Ascending aorta (tissue), 2 donors: Measurements from ENCODE around the gene TTC7B. TPM values are rescaled to one million over a fixed set of nuclear protein-coding genes. Genes with fewer than 3 reads are reported as not detected.

Experiments used
- DNase-seq, 2 donors: peaks; one replicate each; pipeline ENCODE4 v3.0.0-alpha.2; 2019; ENCODE audit warnings: low spot score in 2 of 2
- H3K27ac ChIP-seq, 2 donors: fragments of 200-600 bp; sonication (generic); one replicate each; pipeline ENCODE4 v1.5.1; 2016 to 2017; ENCODE audit warnings: mild to moderate bottlenecking in 1 of 2
- H3K27me3 ChIP-seq: fragments of 200-600 bp; sonication (generic); one replicate; pipeline ENCODE4 v1.5.1; 2017
- H3K36me3 ChIP-seq, 2 donors: fragments of 200-600 bp; sonication (generic); one replicate each; pipeline ENCODE4 v1.5.1; 2016
- H3K4me1 ChIP-seq, 2 donors: fragments of 200-600 bp; sonication (generic); one replicate each; pipeline ENCODE4 v1.5.1; 2016 to 2017; ENCODE audit warnings: mild to moderate bottlenecking in 1 of 2
- H3K4me3 ChIP-seq, 2 donors: fragments of 200-600 bp; sonication (generic); one replicate each; pipeline ENCODE4 v1.5.1; 2016 to 2017; ENCODE audit warnings: mild to moderate bottlenecking in 1 of 2
- H3K9me3 ChIP-seq, 2 donors: fragments of 200-600 bp; sonication (generic); one replicate each; pipeline ENCODE4 v1.5.1; 2016
- intact Hi-C: fragments of 100-400 bp; cut with DNase I; formaldehyde crosslinking; loops from one replicate; pipeline ENCODE4 v1.15.1; 2023
- total RNA-seq: library from RNA; depleted of rRNA; stranded (reverse); fragments of >200 nt; gene quantifications from one replicate; pipeline ENCODE4 v1.1.0, GENCODE V29; 2016
- TF ChIP-seq, protein P1 (sequence below), 3 experiments: fragments of 200-600 bp in 2 of 3; fragments of 450-650 bp in 1 of 3; sonication (generic) in 2 of 3; IDR thresholded peaks; one replicate each; pipeline ENCODE4 v1.5.1; 2016 to 2019; ENCODE audit warnings: antibody characterized with exemption in 3 of 3, mild to moderate bottlenecking in 1 of 3, moderate library complexity in 1 of 3

The TTC7B gene
- total RNA-seq, 1 donor from 2014 or later: 18.5 TPM

DNA sequence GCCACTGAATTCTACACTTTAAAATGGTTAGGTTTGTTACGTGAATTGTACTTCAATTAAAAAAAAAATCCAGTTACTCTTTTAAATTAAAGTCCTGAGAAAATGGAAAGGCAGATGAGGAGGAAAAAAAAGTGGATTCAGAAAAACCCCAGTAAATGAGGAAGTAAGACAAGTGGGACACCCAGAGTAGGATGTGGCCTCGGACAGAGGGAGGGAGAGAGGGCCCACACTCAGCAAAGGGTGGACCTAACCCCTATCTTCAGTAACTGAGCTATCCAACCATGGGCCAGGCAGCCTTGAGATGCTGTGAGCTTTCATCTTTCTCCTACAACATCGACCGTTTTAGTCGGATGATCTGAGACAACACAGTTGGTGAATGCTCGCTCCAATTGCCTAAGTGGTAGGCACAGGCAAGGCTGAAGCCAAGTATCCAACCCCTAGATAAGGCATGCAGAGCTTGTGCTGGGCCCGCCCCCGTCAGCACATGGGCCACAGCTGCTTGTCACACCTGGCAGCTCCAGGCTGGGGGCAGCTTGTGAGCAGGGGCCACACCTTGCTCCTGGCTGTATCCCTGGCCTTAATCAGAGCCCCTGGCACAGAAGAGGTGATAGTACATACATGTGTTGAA, 142.1 kb downstream of the TTC7B start:
- Histone ChIP-seq H3K36me3 (no peaks in the 10 kb centered on the region), H3K4me3 (no peak overlapping the region), H3K27me3 (no peaks in the 10 kb centered on the region), H3K27ac (peak overlapping the region; percentile 92 to 94), H3K9me3 (no peaks in the 10 kb centered on the region), H3K4me1 (peaks cover 10 to 27% of the 10 kb centered on the region in 2 donors)
- TF ChIP-seq, protein P1, sequence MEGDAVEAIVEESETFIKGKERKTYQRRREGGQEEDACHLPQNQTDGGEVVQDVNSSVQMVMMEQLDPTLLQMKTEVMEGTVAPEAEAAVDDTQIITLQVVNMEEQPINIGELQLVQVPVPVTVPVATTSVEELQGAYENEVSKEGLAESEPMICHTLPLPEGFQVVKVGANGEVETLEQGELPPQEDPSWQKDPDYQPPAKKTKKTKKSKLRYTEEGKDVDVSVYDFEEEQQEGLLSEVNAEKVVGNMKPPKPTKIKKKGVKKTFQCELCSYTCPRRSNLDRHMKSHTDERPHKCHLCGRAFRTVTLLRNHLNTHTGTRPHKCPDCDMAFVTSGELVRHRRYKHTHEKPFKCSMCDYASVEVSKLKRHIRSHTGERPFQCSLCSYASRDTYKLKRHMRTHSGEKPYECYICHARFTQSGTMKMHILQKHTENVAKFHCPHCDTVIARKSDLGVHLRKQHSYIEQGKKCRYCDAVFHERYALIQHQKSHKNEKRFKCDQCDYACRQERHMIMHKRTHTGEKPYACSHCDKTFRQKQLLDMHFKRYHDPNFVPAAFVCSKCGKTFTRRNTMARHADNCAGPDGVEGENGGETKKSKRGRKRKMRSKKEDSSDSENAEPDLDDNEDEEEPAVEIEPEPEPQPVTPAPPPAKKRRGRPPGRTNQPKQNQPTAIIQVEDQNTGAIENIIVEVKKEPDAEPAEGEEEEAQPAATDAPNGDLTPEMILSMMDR (IDR thresholded peaks at IDR 0.05): no peak
- intact Hi-C loops: loop anchor here (2.0 kb wide), 1 partner anchor 23 kb away; no protein-coding TSS in a partner anchor
- DNase-seq: no peak

GRCh38 chr14:90671382-90672234, 144.6 kb downstream of the TTC7B start:
- H3K27me3 ChIP-seq: no peaks in the 10 kb centered on the region
- TF ChIP-seq, protein P1 (IDR thresholded peaks at IDR 0.05): no peak
- no peaks in the 10 kb centered on the region for H3K9me3 ChIP-seq
- H3K4me3 ChIP-seq: no peak overlapping the region
- peaks cover 10 to 22% of the 10 kb centered on the region in 2 donors for H3K4me1 ChIP-seq
- H3K27ac ChIP-seq: peak overlapping the region; percentile 18 to 36
- intact Hi-C loops: no loop called here
- DNase-seq: no peak
- no peaks in the 10 kb centered on the region for H3K36me3 ChIP-seq

DNA sequence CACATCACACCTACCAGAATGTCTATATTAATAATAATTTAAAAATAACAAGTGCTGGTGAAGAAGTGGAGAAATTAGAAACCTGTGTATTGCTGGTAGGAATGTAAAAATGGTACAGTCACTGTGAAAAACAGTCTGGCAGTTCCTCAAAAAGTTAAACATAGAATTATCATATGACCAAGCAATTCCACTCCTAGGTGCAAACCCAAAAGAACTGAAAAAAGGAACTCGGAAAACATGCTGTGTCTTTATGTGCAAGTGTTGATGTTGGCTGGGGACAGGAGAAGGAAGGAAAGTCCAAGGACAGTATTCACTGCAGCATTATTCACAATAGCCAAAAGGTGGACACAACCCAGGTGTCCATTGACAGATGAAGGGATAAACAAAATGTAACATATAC, 146.5 kb downstream of the TTC7B start:
- DNase-seq: no peak
- Histone ChIP-seq H3K36me3 (no peaks in the 10 kb centered on the region), H3K27ac (no peak overlapping the region), H3K4me3 (no peak overlapping the region), H3K4me1 (peaks cover 2 to 12% of the 10 kb centered on the region in 2 donors), H3K27me3 (no peaks in the 10 kb centered on the region), H3K9me3 (no peaks in the 10 kb centered on the region)
- intact Hi-C loops: no loop called here
- TF ChIP-seq, protein P1 (IDR thresholded peaks at IDR 0.05): no peak

- Histone ChIP-seq H3K27me3 (no peaks in the 10 kb centered on the region), H3K9me3 (no peaks in the 10 kb centered on the region), H3K4me3 (no peak overlapping the region), H3K4me1 (peaks cover 0 to 6% of the 10 kb centered on the region in 2 donors), H3K36me3 (no peaks in the 10 kb centered on the region), H3K27ac (no peak overlapping the region)
- intact Hi-C loops: no loop called here
- no peak for DNase-seq
- TF ChIP-seq, protein P1 (IDR thresholded peaks at IDR 0.05): no peak
Observed at GRCh38 chr14:90666571-90666970, 149.7 kb downstream of the TTC7B start.

DNA sequence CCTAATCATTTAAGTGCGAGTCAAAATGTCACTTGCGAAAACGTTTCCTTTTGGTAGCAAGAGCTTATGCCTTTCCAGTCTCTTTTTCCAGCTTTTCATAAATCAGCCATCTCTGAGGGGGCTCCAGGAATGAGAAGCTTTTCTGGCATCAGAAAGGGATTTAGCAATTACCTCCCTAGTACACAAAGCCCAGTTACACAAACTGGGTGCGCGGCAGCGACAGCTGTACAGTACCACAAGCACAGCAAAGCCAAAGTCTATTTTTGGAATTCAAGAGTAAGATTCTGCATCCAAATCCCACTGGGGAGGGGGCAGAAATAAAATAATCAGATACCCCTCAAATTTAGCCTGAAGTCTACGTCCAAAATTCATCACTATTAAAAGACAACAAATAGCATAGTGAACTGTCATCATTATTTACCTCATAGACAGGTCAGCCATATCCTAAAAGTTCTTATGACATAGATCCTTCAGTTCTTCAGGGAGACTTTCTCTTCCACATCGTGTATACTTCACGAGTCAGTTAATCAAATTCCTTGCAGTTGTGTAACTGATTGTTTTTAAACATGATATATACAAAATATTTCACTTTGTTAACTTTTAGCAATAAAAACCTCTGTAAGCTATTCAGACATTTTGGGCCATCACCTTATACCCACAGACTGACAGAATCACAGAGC, 150.8 kb downstream of the TTC7B start:
- TF ChIP-seq, protein P1 (IDR thresholded peaks at IDR 0.05): no peak
- no peak for DNase-seq
- Histone ChIP-seq H3K4me1 (no peaks in the 10 kb centered on the region), H3K9me3 (no peaks in the 10 kb centered on the region), H3K27ac (no peak overlapping the region), H3K27me3 (no peaks in the 10 kb centered on the region), H3K36me3 (no peaks in the 10 kb centered on the region), H3K4me3 (no peak overlapping the region)
- intact Hi-C loops: no loop called here
